GM12801 (cell line): ENCODE results near the gene POU4F3.

Experiments
- TF ChIP-seq, protein P1 (sequence below): IDR thresholded peaks from one replicate; pipeline ENCODE4 v1.5.1; 2011; ENCODE audit warnings: control low read depth; ENCODE audit not compliant: insufficient read length; ENCODE audit errors: extremely low read depth

The POU4F3 gene

GRCh38 chr5:146369691-146370090 is 31.1 kb downstream of the POU4F3 start:
- TF ChIP-seq, protein P1, sequence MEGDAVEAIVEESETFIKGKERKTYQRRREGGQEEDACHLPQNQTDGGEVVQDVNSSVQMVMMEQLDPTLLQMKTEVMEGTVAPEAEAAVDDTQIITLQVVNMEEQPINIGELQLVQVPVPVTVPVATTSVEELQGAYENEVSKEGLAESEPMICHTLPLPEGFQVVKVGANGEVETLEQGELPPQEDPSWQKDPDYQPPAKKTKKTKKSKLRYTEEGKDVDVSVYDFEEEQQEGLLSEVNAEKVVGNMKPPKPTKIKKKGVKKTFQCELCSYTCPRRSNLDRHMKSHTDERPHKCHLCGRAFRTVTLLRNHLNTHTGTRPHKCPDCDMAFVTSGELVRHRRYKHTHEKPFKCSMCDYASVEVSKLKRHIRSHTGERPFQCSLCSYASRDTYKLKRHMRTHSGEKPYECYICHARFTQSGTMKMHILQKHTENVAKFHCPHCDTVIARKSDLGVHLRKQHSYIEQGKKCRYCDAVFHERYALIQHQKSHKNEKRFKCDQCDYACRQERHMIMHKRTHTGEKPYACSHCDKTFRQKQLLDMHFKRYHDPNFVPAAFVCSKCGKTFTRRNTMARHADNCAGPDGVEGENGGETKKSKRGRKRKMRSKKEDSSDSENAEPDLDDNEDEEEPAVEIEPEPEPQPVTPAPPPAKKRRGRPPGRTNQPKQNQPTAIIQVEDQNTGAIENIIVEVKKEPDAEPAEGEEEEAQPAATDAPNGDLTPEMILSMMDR: no peak

GRCh38 chr5:146376821-146377220 is 38.2 kb downstream of the POU4F3 start:
- TF ChIP-seq, protein P1: no peak

DNA sequence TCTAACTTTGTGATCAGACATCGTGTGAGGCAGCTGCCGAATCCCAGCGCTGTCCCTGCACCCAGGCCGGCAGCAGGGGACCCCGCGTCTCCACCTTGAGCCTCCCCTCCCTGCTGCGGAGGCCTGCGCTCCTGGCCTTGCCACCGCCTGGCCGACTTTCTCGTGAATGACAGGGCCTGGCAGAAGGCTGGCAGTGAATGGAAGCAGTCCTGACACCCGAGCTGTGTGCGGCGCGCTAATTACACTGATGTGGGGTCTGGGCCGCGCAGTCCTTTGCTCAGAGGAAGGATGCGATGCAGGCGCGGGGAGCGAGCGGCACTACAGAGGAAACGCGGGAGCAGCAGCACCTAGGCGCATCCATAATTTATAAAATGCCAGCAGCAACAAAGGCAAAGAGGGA is 40.3 kb downstream of the POU4F3 start:
- TF ChIP-seq, protein P1: no peak

- TF ChIP-seq, protein P1: no peak
These were observed 42.1 kb downstream of the POU4F3 start for GRCh38 chr5:146380714-146381113.

GRCh38 chr5:146388386-146388785 is 49.7 kb downstream of the POU4F3 start:
- TF ChIP-seq, protein P1: no peak

DNA sequence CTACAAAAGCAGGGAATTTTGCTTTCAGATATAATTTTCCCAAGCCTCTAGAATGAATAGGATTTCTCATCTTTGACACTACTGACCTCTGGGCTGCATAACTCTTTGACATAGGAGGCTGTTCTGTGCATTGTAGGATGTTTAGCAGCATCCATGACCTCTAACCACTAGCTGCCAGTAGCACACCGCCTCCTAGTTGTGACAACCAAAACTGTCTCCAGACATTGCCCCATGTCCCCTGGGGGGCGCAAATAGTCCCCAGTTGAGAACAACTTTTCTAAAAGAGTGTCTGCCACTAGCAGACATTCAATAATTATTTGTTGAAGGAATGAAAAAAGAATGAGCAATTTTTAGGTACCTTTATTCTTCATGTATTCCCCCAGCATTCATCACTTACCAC is 51.8 kb downstream of the POU4F3 start:
- TF ChIP-seq, protein P1: no peak
